Epithelial cell of alveolus of lung (primary cell): ENCODE data around the gene EIF2B2. TPM values are rescaled to one million over a fixed set of nuclear protein-coding genes. Genes with fewer than 3 reads are reported as not detected.

Experiments used
- total RNA-seq: library from RNA; depleted of rRNA; stranded (reverse); fragments of >200 nt; gene quantifications from 2 replicates; pipeline ENCODE4 v1.2.1, GENCODE V29; 2015

Gene EIF2B2
- total RNA-seq, result 48.1 and 54.3 TPM in 2 replicates

DNA sequence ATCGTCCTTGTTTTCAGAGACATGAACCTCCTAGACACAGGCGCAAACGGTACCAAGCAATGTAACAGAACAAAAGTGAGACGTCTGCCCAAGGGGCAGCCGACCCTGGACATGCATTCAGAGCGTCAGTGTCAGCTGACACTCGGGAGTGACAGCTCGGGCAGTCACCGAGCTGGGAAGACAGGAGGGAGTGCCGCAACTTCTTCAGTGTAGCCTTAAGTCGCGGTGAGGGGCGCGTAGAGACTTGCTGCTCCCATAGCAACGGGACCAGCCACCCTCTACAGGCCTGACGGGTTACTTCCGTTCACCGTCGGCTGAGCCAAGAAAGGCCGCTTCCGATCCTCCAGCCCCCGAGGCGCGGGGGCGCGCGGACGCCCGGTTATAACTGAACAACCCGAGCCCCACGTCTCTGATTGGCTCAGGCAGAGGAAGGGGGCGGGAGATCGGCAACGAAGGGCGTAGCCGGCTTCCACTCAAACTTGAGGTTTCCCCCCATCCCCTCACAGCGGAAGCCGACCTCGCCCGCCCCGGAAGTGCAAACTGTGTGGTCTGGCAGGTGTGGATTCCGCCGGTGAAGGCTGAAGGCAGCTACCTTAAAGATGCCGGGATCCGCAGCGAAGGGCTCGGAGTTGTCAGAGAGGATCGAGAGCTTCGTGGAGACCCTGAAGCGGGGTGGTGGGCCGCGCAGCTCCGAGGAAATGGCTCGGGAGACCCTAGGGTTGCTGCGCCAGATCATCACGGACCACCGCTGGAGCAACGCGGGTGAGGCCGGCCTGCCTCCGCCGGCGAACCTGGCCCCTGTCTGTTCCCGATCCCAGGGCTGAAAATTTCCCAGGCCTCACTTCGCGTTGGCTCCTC lies at the start of gene EIF2B2:
Gene EIF2B2, plus strand, starts transcription at position 530 of the 858 bp plus-strand sequence. Its CDS starts 70 bp downstream, at position 600.

DNA sequence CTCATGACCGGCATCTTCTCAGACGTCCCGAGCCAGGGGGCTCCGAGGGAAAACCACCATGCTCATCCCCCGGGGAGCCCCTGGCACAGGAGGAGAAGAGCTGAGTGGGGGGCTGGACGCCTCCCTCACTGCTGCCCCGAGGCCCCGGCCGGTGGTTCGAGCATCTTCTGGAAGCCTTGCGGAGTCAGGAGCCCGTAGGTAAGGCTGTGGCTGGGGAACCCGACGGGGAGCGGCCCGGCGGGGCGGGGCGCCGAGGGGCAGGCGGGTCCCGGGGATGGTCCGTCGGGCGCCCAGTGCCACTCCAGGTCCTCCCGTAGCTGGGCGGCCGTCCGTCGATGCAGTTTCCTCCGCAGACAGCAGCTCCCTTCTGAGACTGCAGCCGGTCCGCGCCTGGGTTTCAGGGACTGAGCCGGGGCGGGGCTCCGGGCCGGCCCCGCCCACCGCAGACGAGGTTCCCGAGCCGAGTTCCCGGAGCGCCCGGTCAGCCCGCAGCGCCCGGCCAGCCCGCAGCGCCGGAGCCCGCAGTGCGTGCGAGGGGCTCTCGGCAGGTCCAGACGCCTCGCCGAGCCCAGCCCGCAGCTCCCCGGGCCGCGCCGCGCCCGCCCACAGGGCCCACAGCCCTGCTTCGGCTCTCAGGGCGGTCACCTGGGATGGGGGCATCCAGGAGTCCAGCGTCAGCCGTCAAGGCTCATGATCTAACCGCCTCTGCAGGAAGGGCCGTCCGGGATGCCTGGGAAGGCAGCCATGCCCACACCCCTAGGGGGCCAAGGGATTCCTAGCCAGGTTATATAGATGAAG lies 47.3 kb upstream of the EIF2B2 start, which contains the start of gene PGF:
Gene PGF, minus strand, starts transcription at position 369 of the 798 bp plus-strand sequence. Its CDS starts 355 bp downstream, at position 14.

DNA sequence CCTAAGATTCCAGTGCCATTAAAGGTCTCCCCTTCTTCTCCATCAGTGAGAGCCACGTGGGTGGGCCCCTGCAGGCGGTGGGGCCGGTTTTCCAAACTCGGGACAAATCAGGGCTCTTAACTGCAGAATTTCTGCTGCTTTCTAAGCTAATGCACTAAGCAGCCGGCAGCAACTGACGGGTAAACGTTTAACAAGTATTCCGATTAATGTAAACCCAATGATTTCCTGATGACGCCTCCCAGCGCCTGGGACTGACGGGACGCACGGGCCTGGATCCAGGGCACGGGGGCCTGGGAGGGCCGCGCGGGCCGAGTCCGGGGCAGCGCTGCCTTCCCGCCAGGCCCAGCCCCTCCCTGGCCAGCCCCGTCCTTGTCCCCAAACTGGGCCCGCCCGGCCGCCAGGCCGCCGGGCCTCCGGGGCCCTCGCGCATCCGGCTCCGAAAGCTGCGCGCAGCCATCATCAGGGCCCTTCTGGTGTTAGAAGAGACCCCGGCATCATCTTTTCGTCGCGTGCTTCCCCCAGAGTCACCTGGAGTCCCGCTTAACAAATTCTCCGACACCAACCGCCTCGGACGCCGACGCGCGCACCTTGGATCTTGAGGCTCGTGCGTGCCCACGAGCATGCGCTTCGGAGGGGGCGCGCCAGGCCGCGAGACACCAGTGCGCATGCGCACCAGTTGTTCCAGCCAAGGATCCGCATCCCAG lies 48.3 kb downstream of the EIF2B2 start, which contains the start of gene MLH3:
Gene MLH3, minus strand, starts transcription at position 616 of the 704 bp plus-strand sequence. CDS start 1,812 bp downstream, outside the sequence.

Other genes with a start within 250 kb of the EIF2B2 start
- gene YLPM1, start 239.6 kb upstream of the EIF2B2 start, total RNA-seq, result 18.5 and 32.3 TPM in 2 replicates
- gene PROX2, start 126.8 kb upstream of the EIF2B2 start, total RNA-seq, result not detected in 2 replicates
- gene DLST, start 121.0 kb upstream of the EIF2B2 start, total RNA-seq, result 63.9 and 65.2 TPM in 2 replicates
- 2.1 TPM in 1 of 2 replicates, not detected in the other for gene RPS6KL1, start 79.7 kb upstream of the EIF2B2 start, total RNA-seq
- gene PGF, start 47.3 kb upstream of the EIF2B2 start, total RNA-seq, result 14.6 and 24.5 TPM in 2 replicates
- 9.8 and 16.0 TPM in 2 replicates for gene MLH3, start 48.5 kb downstream of the EIF2B2 start, total RNA-seq
- gene ACYP1, start 61.1 kb downstream of the EIF2B2 start, total RNA-seq, result 9.7 and 11.1 TPM in 2 replicates
- gene ZC2HC1C, start 66.7 kb downstream of the EIF2B2 start, total RNA-seq, result 0.39 and 3.8 TPM in 2 replicates
- gene NEK9, start 124.1 kb downstream of the EIF2B2 start, total RNA-seq, result 29.3 and 48.1 TPM in 2 replicates
- gene TMED10, start 173.7 kb downstream of the EIF2B2 start, total RNA-seq, result 266 and 308 TPM in 2 replicates